K562 (cell line): ENCODE measurements around the gene DNAH3. TPM values are rescaled to one million over a fixed set of nuclear protein-coding genes. Genes with fewer than 3 reads are reported as not detected.

ENCODE experiments used
- BCOR ChIP-seq: fragments of 450-650 bp; IDR thresholded peaks from 2 replicates; pipeline ENCODE4 v1.6.1; 2016
- ETV1 ChIP-seq: fragments of 450-650 bp; conservative IDR thresholded peaks from 2 replicates; pipeline ENCODE4 v1.6.1; 2016; ENCODE audit warnings: missing genetic modification characterization, control low read depth, low read depth, missing compliant biosample characterization
- HDAC6 ChIP-seq: IDR thresholded peaks from 2 replicates; pipeline ENCODE4 v1.6.1; 2012; ENCODE audit warnings: low read depth, mild to moderate bottlenecking, control low read depth, inconsistent platforms, low read length, moderate library complexity
- KDM1A ChIP-seq, 2 experiments: fragments of 450-650 bp; IDR thresholded peaks; 2 replicates each; pipeline ENCODE4 v1.6.1; 2016; ENCODE audit warnings: mild to moderate bottlenecking in 2 of 2
- MAFG ChIP-seq: fragments of 450-650 bp; conservative IDR thresholded peaks from 2 replicates; pipeline ENCODE4 v1.6.1; 2016; ENCODE audit warnings: missing genetic modification characterization, missing compliant biosample characterization
- MYBL2 ChIP-seq, 2 experiments: fragments of 450-650 bp in 1 of 2; sonication (generic) in 1 of 2; formaldehyde crosslinking in 1 of 2; IDR thresholded peaks; 2 replicates each; pipeline versions ENCODE4 v1.6.1 to v1.8.1; 2017 to 2022; ENCODE audit warnings: borderline replicate concordance in 1 of 2, inconsistent platforms in 1 of 2, low read depth in 1 of 2, mild to moderate bottlenecking in 1 of 2, missing genetic modification reagents in 1 of 2, moderate library complexity in 1 of 2
- PHTF2 ChIP-seq: fragments of 250-450 bp; sonication (Bioruptor Pico); IDR thresholded peaks from 2 replicates; pipeline ENCODE4 v1.5.0; 2021; ENCODE audit warnings: mild to moderate bottlenecking
- PTRF ChIP-seq: fragments of 450-650 bp; IDR thresholded peaks from 2 replicates; pipeline ENCODE4 v1.6.1; 2016; ENCODE audit warnings: mild to moderate bottlenecking, missing genetic modification characterization, missing compliant biosample characterization
- RBM39 ChIP-seq: fragments of 200-400 bp; formaldehyde crosslinking; optimal IDR thresholded peaks from 2 replicates; pipeline ENCODE3; 2018; ENCODE audit warnings: low read depth, low read length
- SREBF1 ChIP-seq: fragments of 150-350 bp; IDR thresholded peaks from 2 replicates; pipeline ENCODE4 v1.6.1; 2014; ENCODE audit warnings: antibody characterized with exemption, low read depth, low read length, borderline replicate concordance
- STAT5A ChIP-seq: IDR thresholded peaks from 2 replicates; pipeline ENCODE4 v1.6.1; 2012; ENCODE audit warnings: low read length, inconsistent platforms, borderline replicate concordance
- TFAM ChIP-seq: fragments of 250-450 bp; sonication (Bioruptor Pico); conservative IDR thresholded peaks from 2 replicates; pipeline ENCODE4 v1.5.0; 2021; ENCODE audit warnings: mild to moderate bottlenecking, moderate library complexity
- TGIF2 ChIP-seq: sonication (generic); formaldehyde crosslinking; IDR thresholded peaks from 2 replicates; pipeline ENCODE4 v1.8.1; 2022; ENCODE audit warnings: mild to moderate bottlenecking, missing genetic modification reagents, moderate library complexity
- ZBTB8A ChIP-seq: fragments of 450-650 bp; IDR thresholded peaks from 2 replicates; pipeline ENCODE4 v1.6.1; 2018; ENCODE audit warnings: mild to moderate bottlenecking, moderate library complexity; ENCODE audit not compliant: partially characterized antibody
- ZNF699 ChIP-seq: fragments of 250-450 bp; sonication (Bioruptor Pico); IDR thresholded peaks from 2 replicates; pipeline ENCODE4 v1.8.0; 2021; ENCODE audit warnings: mild to moderate bottlenecking, moderate library complexity; ENCODE audit not compliant: insufficient replicate concordance
- ZNF79 ChIP-seq: fragments of 250-450 bp; sonication (Bioruptor Pico); IDR thresholded peaks from 2 replicates; pipeline ENCODE4 v1.4.0; 2020; ENCODE audit warnings: low read depth, mild to moderate bottlenecking, moderate library complexity
- ZNF830 ChIP-seq: fragments of 250-450 bp; sonication (Bioruptor Pico); IDR thresholded peaks from 2 replicates; pipeline ENCODE4 v1.5.0; 2021; ENCODE audit warnings: mild to moderate bottlenecking
- polyA plus RNA-seq, 8 experiments: library from polyadenylated mRNA; depleted of rRNA in 4 of 8; stranded (reverse) in 5 of 8; unstranded in 3 of 8; fragments of >200 nt; fragmentation: Nextera tagmentation in 2 of 8; fragmentation: Illumina TruSeq in 1 of 8; extraction: Ambion mirVana in 2 of 8; extraction: Trizol in 1 of 8; gene quantifications; 2 replicates each; pipeline versions ENCODE4 v1.2.1 to v1.2.3, GENCODE V29; 2011 to 2014; ENCODE audit warnings: inconsistent platforms in 1 of 8, missing spikeins in 1 of 8
- total RNA-seq, 7 experiments: library from RNA; depleted of rRNA in 6 of 7; stranded (reverse); fragments of >200 nt in 6 of 7; fragmentation: Illumina TruSeq in 2 of 7; extraction: Trizol in 2 of 7; gene quantifications; 2 replicates each; pipeline versions ENCODE4 v1.2.1 to v1.2.3, GENCODE V29; 2011 to 2021; ENCODE audit warnings: low replicate concordance in 1 of 7
- TF ChIP-seq, protein P1 (sequence below): fragments of 200-600 bp; sonication (generic); IDR thresholded peaks from one replicate; pipeline ENCODE4 v1.6.1; 2012; ENCODE audit warnings: mild to moderate bottlenecking, low read depth, low read length, inconsistent platforms

The DNAH3 gene
- total and polyA plus RNA-seq, 9 of the 15 experiments (the other 6 are each of a cell fraction or from before 2014, with no cell fraction given), result 0.32 to 0.84 (median 0.44) TPM

DNA sequence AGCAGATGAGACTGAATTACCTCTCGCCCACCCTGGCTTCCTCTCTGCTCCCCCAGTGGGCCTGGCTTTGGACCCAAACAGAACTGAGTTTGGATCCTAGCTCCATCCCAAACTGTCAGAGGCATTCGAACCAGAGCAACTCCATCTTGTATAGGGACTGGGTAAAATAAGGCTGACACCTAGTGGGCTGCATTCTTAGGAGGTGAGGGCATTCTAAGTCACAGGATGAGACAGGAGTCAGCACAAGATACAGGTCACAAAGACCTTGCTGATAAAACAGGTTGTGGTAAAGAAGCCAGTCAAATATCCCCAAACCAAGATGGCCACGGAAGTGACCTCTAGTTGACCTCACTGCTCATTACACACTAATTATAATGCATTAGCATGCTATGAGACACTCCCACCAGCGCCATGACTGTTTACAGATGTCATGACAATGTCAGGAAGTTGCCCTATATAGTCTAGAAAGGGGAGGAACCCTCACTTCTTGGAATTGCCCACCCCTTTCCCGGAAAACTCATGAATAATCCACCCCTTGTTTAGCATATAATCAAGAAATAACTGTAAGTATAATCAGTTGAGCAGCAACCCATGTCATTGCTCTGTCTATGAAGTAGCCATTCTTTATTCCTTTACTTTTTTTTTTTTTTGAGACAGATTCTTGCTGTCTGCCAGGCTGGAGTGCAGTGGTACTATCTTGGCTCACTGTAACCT lies 205.6 kb downstream of the DNAH3 start (continued):
- TF ChIP-seq MYBL2 (IDR thresholded peaks at IDR 0.05; ENCODE audit: low read depth) (no peak), MYBL2 (CRISPR knock-in tag; IDR thresholded peaks at IDR 0.05; ENCODE audit: borderline replicate concordance) (no peak), TFAM (CRISPR knock-in tag) (no peak), HDAC6 (no peak), TGIF2 (CRISPR knock-in tag) (no peak), RBM39 (no peak), PHTF2 (peak; percentile 99), ZNF830 (CRISPR knock-in tag) (peak; percentile 100), KDM1A (IDR thresholded peaks at IDR 0.05) (0 out of 4 replicates have a peak, but pooled peaks of 1 of the 2 experiments have one; percentile 7), ETV1 (peak; percentile 99), ZBTB8A (no peak), ZNF79 (peak; percentile 99), PTRF (tag) (peak; percentile 100), ZNF699 (CRISPR knock-in tag) (peak; percentile 97), BCOR (no peak), STAT5A (peak; percentile 98), MAFG (tag) (peak; percentile 84), SREBF1 (no peak)
- TF ChIP-seq, protein P1, sequence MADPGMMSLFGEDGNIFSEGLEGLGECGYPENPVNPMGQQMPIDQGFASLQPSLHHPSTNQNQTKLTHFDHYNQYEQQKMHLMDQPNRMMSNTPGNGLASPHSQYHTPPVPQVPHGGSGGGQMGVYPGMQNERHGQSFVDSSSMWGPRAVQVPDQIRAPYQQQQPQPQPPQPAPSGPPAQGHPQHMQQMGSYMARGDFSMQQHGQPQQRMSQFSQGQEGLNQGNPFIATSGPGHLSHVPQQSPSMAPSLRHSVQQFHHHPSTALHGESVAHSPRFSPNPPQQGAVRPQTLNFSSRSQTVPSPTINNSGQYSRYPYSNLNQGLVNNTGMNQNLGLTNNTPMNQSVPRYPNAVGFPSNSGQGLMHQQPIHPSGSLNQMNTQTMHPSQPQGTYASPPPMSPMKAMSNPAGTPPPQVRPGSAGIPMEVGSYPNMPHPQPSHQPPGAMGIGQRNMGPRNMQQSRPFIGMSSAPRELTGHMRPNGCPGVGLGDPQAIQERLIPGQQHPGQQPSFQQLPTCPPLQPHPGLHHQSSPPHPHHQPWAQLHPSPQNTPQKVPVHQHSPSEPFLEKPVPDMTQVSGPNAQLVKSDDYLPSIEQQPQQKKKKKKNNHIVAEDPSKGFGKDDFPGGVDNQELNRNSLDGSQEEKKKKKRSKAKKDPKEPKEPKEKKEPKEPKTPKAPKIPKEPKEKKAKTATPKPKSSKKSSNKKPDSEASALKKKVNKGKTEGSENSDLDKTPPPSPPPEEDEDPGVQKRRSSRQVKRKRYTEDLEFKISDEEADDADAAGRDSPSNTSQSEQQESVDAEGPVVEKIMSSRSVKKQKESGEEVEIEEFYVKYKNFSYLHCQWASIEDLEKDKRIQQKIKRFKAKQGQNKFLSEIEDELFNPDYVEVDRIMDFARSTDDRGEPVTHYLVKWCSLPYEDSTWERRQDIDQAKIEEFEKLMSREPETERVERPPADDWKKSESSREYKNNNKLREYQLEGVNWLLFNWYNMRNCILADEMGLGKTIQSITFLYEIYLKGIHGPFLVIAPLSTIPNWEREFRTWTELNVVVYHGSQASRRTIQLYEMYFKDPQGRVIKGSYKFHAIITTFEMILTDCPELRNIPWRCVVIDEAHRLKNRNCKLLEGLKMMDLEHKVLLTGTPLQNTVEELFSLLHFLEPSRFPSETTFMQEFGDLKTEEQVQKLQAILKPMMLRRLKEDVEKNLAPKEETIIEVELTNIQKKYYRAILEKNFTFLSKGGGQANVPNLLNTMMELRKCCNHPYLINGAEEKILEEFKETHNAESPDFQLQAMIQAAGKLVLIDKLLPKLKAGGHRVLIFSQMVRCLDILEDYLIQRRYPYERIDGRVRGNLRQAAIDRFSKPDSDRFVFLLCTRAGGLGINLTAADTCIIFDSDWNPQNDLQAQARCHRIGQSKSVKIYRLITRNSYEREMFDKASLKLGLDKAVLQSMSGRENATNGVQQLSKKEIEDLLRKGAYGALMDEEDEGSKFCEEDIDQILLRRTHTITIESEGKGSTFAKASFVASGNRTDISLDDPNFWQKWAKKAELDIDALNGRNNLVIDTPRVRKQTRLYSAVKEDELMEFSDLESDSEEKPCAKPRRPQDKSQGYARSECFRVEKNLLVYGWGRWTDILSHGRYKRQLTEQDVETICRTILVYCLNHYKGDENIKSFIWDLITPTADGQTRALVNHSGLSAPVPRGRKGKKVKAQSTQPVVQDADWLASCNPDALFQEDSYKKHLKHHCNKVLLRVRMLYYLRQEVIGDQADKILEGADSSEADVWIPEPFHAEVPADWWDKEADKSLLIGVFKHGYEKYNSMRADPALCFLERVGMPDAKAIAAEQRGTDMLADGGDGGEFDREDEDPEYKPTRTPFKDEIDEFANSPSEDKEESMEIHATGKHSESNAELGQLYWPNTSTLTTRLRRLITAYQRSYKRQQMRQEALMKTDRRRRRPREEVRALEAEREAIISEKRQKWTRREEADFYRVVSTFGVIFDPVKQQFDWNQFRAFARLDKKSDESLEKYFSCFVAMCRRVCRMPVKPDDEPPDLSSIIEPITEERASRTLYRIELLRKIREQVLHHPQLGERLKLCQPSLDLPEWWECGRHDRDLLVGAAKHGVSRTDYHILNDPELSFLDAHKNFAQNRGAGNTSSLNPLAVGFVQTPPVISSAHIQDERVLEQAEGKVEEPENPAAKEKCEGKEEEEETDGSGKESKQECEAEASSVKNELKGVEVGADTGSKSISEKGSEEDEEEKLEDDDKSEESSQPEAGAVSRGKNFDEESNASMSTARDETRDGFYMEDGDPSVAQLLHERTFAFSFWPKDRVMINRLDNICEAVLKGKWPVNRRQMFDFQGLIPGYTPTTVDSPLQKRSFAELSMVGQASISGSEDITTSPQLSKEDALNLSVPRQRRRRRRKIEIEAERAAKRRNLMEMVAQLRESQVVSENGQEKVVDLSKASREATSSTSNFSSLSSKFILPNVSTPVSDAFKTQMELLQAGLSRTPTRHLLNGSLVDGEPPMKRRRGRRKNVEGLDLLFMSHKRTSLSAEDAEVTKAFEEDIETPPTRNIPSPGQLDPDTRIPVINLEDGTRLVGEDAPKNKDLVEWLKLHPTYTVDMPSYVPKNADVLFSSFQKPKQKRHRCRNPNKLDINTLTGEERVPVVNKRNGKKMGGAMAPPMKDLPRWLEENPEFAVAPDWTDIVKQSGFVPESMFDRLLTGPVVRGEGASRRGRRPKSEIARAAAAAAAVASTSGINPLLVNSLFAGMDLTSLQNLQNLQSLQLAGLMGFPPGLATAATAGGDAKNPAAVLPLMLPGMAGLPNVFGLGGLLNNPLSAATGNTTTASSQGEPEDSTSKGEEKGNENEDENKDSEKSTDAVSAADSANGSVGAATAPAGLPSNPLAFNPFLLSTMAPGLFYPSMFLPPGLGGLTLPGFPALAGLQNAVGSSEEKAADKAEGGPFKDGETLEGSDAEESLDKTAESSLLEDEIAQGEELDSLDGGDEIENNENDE, result no peak
